Measurements from ENCODE around the gene GNGT1.

The GNGT1 gene

DNA sequence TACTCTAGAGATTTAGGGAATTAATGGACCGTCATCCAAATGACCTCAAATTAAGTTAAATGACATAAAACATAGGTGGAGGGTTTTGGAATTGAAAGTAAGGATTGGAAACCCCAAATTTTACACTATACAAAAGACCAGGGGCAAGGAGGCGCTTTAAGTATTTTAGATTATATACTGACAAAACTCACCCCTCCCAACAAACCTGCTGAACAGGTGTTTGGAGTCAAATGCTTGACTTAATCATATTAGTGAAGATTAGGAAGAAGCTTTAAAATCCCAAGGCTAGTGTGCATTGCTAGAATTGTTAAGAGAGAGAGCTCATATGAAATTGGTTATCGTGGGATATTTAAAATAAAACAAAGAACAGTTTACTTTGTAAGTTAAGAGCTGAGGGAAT, at the start of gene GNGT1:
Gene GNGT1, plus strand, starts transcription at position 301 of the 400 bp plus-strand sequence. CDS start 180 bp downstream, outside the sequence.
- no peak for DNase-seq

DNA sequence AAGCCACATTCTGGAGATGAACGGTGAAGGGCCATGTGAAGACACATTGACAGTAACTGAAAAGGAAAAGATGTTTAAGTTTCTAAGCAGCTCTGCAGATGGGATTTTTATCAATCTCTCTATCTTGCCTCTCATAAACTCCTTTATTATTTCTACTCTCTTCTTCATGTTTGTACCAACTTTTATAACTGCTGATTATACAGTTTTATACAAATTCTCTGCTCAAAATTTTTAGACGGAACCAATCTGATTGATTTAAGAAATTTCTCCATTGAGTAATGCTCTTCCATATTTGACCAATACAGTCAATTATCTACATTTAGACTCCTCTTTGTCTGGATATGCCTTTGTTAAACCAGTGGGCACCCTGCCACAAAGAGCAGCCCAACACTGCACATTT, 47.5 kb upstream of the GNGT1 start:
- DNase-seq, result no peak

DNA sequence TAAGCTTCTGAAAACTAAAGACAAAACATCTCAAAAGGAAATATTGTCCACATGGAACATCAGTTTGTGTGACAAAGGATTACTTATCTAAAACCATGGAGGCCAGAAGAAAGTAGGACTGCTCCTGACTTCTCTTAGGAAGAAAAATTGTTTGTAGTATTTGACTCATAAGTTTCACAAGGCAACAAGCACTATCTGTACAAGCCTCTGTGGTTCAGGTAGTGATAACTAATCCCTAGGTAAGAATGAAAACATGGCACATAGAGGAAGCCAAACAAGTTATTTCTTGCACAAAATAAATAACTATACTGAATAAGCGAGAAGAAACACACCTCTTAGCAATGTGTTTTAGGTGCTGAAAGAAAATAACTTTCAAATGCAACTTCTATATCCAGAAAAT, 46.1 kb upstream of the GNGT1 start:
- no peak for DNase-seq

DNA sequence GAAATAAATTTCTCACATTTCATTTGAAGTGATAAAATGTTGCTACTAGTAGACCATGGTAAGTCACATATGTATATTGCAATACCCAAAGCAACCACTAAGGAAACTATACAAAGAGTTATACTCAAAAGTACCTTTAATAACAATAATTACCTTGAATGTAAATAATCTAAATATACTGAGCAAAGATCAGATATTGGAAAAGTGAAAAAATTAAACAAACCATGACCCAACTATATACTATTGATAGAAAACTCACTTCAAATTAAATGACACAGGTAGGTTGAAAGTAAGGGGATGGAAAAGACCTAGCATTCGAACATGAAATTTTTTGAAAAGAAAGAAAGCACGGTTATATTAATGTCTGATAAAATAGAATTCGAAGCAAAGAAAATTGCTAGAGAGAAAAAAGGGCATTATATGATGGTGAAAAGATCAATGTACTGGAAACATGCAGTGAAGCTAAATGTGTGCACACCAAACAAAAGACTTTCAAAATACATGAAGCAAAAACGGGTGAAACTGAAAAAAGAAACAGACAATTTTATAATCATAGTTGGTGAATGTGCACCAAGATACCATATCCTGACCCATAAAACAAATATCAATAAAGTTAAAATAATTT, 44.9 kb upstream of the GNGT1 start:
- no peak for DNase-seq

DNA sequence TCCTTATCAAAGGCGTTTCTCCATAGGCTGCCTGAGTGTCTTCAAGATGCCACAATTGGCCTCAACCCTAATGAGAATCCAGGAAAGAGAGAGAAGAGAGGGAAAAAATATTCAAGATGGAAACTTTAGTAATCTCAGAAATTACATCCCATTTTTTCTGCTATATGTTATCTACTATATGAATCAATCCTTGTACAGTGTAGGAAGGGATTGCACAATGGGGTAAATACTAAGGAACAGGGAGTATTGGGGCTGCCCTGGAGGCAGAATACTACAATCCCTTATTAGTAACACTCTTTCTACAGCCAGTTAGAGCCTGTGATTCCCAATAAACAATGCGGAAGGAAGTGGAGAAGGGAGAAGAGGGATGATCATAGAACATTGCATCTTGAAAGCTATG, 43.7 kb upstream of the GNGT1 start:
- DNase-seq, result no peak

DNA sequence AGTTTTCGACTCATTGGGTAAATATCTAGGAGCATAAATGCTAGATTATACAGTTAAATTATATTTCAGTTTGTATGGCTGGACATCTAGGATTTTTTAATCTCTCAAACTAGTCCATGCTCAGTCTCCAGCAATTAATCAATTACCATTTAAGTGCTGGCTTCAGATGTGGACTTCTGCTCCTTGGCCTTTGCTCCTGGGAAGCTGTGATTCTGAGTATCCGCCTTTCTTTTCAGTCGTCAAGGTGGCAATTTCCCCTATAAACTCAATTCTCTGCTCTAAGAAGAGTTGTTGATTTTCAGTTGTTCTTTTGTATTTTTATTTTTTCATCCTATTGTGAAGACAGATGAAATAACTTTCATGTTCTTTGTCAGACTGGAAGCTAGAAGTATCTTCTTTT, 39.5 kb upstream of the GNGT1 start:
- no peak for DNase-seq

DNA sequence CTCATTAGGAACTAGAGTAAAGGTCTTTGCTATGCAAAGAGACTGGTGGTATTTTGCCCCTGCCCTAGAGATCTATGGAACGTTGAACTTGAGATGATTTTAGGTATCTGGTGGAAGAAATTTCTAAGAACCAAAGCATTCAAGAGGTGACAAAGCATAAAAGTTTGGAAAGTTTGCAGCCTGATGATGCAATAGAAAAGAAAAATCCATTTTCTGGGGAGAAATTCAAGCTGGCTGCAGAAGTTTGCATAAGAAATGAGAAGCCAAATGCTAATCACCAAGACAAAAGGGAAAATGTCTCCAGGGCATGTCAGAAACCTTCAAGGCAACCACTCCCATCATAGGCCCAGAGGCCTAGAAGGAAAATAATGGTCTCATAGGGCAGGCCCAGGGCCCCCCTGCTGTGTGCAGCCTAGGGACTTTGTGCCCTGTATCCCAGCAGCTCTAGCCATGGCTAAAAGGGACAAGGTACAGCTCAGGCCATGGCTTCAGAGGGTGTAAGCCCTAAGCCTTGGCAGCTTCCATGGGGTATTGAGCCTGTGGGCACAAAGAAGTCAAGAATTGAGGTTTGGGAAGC, 32.3 kb upstream of the GNGT1 start:
- DNase-seq, result no peak

DNA sequence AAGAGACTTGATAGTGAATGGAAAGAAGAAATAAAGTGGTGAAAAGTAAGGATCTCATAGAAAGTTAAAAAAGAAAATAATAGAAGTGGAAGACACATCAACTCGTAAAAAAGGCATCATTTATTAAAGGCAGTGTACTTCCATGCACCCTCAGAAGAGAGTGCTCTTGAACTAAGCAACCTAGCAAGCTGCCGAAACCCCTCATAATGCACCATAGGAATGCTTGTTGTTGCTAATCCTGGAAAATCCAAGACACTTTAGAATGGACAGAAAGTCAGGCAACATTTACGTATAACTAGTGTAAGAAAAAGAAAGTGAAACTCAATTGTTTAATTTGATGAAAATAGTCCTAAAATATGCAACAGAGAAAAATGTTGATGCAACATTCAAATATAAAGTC, 28.6 kb upstream of the GNGT1 start:
- no peak for DNase-seq

DNA sequence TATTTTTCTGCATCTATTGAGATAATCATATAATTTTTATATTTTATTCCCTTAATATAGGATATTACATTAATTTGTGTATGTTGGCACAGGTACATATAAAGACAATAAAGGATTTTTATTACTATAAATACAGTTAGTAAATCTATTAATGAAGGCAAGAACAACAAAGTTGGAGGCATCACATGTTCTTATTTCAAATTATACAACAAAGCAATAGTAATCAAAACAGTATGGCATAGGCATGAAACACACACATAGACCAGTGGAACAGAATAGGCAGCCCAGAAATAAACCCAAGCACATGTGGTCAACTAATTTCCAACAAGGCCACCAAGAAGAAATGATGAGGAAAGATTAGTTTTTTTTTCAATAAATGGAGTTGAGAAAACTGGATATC, 27.0 kb upstream of the GNGT1 start:
- no peak for DNase-seq

DNA sequence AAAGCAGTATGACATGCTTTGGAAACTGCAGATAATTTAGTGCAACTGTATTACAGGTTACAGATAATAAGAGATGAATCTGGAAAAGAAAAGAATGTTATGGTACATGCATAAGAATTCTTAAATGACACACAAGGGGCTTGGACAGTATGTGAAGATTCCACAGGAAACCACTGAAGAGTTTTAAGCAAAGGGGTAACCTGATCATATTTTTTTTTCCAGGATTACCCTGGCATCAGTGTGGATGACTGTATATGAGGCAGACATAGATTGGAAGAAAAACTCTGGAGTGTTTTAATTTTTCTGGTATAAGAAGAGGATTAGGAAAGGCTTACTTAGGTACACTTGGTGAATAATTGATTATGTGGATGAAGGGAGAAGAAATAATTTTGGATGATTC, 23.9 kb upstream of the GNGT1 start:
- no peak for DNase-seq

DNA sequence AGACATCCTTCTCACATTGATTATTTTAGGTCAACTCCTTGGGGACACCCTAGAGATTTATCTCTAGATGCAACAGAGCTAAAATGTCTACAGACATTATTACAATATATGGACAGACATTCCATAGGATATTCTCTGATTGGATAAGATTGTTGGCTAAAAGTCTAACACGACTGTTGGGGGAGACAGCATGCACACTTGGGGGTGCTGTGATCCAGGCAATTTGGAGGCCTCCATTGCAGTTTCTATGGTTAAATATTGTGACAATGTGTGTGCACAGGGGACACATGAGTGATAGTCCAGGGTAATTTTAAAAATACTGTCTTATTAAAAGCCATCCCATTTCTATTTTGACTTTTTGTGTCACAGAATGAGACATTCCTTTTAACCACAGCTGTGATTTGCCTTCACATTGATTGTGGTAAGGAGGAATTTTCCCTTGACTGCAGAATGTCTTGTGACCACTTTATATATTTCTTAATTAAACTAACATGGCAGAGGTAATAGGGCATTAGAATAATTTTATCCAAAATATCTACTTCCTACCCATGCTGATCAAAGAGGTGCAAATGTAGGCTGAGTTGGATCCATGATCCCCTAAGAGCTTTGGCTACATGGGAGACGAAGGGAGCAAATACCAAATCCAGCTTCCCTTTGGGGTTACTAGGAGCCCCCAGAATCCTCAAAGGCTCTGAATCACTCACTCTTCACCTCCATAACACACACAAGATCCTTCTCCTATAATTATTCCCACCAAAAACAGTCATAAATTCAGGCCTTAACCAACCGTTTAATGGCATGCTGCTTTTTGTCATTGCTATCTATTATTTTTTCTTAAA, 23.1 kb upstream of the GNGT1 start:
- no peak for DNase-seq

DNA sequence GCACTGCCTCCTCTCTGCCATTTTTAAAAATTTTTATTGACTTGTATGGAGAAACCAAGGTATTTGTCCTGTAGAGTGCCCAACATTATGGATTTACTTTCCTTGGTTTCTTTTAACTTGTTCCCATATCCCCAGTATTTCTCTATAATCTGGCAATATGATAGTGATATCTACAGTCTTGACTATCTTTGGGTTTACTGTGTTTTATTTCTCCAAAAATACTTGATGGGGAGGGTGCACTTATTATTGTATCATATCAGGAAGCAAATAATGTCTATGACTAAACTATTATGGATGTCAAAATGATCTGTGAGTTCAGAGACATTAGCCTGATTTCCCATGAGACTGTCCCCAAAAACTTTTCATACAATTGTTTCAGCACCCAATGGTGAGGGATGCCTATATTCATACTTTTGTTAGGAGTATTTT, 22.4 kb upstream of the GNGT1 start:
- DNase-seq, result no peak

DNA sequence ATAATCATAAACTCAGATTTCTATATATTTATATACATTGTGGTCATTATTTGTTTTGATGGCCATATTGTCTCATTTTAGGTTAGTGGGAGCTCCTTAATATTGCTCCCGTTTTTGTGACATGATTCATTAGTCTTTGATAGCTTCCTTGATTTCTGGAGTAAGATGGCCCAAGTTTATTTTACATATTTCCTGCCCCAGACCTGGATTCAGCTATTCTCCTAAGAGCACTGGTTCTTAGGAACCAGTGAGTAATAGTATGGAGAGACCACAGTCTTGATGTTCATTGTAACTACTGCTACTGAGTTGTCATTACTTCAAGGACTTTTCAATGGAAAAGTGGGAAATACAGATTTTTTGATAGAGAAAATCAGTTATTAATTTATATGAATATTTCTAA, 21.8 kb upstream of the GNGT1 start:
- DNase-seq, result no peak

DNA sequence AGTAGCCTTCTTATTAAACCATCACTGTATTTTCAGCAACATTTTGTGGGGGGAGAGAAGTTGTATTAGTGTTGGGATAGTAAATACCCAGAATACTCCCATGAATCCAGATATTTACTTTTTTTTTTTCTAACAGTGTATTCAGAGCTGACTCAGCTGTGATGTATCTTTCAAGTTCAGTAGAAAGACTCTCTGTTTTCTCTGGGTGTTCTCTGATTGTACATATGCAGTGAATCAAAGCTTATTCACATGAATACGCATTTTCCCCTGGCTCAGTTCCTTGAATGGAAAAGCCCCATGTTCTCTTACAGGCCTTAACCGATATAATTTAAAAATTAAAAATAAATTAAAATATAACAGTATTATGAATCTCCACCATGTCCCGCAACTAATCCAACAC, 17.1 kb upstream of the GNGT1 start:
- DNase-seq, result no peak

DNA sequence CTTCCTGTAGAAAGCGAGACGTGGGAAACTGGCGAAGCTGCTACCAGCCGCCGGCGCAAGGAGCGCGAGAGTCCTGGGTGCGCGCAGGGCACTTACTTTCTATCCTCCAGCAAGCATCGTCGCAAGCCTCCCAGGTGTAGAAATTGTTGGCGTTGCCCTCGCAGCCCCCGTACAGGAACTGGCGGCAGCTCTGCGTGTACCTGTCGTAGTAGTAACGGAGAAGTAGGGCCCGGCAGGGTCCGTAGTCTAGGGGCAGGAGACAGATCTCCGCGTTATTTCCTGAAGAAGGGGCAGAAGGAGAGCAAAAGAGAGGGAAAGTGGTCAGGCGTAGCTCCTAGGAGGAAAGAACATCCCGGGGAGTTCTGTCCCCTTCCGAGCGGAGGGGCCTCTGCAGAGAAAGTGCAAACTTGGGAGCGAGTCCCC, 16.3 kb upstream of the GNGT1 start:
- DNase-seq, result no peak

DNA sequence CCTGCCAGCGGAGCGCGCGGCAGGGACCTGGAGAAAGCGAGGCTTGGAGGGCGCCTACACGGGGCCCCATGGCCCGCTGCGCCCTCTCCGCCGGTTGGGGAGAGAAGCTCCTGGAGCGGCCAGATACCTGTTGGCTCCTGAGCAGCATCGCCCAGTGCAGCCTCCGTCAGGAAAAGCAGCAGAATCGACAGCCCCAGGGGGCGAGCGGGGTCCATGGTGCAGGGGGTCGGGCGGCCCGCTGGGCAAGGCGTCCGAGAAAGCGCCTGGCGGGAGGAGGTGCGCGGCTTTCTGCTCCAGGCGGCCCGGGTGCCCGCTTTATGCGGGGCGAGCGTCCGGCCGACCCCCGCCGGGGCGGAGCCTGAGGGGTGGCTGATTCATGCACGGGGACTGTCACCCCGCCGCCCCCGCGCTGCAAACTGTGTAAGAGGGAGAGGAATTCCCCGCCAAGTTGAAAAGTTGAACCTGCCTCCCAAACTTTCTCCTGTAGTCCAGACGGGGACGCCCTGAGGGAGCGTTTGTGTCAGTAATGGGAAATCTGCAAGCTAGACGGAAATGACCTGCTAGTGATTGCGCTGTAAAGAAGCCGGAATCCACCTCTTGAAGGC, 15.8 kb upstream of the GNGT1 start, which contains the start of gene TFPI2:
Gene TFPI2, minus strand, starts transcription at position 290 of the 605 bp plus-strand sequence. Its CDS starts 75 bp downstream, at position 215.
- no peak for DNase-seq

DNA sequence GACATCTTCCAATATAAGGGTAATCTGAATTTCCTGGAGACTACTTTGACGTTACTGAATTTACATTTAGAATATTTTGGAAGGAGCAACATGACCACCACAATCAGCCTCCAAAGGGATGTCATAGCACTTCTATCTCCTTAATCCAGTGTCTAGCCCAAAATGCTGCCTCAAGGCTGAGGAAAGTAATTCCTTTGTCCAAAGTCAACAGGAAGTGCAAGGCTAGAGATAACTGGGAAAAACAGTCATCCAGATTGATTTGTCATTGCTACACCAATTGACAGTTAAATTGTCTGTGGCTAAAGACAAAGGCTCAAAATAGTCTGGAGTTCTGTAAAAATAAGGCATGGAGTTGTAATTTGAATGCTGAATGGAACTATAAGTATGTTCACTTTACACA, 11.9 kb upstream of the GNGT1 start:
- no peak for DNase-seq

DNA sequence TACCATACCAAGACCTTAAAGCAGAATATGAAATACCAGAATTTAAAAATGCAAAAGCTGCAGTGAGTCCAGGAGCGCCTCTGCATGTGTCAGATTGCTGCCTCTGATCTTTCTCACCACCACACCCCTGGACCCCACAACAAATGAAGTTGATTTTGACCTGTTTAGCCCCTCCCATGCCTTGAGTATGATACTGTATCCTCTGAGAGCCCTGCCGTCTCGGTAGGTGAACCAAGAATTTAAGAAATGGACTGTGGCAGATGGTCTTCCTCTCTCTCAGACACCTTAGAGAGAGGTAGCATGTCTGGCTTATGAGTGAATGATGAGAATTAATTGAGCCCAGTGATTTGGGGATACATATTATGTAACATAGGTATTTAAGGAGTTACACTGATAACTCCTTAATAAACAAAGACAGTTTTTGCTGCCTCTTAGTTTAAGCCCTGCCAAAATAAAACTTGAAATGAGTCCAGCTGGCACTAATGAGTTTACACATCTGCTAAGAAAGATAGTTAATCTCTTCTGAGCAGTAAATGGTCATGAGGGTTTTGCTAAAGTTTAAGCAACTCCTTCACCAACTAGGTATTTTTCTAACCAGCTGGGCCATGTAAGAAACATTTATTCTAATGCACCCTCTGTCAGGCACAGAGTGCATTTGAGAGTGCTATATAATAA, 11.3 kb upstream of the GNGT1 start:
- no peak for DNase-seq

DNA sequence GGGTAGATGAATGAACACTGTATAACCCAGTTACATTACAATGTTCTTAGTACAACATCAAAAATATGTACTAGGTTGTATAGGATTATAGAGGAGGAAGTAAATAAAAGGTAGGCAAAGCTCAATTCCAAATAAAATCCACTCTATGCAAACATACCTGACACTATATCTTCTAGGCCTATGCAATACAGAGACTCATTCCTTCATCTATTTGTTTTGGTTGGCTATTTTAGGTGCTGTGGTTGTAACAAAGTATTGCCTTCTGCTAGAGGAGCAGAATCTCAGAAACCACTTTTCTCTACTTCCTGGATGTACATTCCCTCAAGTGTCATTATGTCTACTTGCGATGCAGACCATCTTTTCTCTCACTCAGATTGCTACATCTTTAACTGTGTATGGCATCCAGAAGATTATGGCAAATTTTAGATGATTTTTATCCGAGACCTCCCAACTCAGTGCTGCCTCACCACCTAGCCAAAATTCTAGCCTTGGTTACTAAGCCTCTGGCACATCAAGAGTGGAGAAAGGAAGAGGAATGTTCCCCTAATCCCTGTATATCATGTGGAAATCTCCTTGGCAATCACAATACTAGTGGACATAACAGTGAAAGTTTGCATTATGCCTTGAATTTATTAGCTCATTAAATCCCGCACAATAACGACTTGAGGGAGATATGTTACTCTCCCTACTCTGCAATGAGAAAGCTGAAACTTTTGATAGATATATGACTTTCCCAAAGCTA, 10.3 kb upstream of the GNGT1 start:
- DNase-seq, result no peak

DNA sequence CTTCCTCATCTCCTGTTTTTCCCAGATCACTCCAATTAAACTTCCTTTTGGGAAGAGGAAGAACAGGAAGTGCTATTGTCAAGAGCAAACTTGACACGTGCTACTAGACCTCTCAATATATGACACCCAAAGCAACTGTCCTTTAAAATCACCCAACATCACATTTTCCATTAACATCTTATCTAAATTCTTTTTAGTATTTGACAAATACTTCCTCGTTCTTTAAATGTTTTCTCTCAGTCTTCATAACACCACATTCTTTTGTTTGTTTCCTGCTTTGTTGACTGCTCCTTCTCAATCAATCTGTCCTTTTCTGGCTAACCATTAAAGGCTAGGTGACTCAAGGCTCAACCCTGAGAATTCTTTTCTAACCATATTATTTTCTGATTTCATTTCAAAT, 8.7 kb upstream of the GNGT1 start:
- DNase-seq, result no peak

DNA sequence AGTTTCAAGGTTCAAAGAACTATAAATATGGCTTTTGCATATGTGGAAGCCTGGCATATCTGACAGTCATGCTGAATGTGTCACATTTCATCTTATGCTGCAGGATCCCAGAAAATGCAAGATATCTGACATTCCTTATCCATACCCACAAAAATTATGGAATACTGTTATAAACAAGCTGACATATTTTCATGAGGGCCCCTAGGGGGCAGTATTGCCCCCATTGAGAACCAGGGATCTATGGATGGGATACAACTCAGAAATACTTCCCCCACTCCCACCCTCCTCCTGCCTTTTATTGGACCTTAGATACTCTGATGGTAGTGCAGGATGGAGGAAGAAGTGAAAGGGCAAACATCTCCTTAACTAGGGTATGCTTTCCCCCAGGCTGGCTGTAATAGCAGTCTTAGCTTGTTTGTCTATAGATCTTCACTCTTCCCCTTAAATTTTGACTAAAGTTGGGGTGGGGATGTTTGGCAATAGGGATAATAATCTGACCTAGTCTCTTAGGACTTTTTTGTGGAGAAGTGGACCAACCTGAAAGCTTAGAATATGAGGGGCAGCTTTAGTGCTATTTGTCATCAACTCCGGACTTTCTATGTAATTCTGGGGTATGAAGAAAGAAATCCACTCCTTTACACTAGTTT, 3.5 kb upstream of the GNGT1 start:
- no peak for DNase-seq

Measured in activated gamma-delta T cell treated with Interleukin-2 at 50 U/mL for 16 hours (primary cell).